HG03139 (cell line): ENCODE results near the gene ZNHIT2.
A peak's percentile ranks its signal among the peaks of the same experiment; 100 is the strongest.
"Not testable (repeated sequence)": the region's sequence is repeated elsewhere in the genome, so short reads cannot be mapped to it uniquely, and the experiment has no call there.

Source experiments
- ATAC-seq: cut with Tn5 transposase; IDR thresholded peaks from one replicate; pipeline ENCODE4 v1.9.1; 2021; ENCODE audit not compliant: unreplicated experiment

ZNHIT2 gene

DNA sequence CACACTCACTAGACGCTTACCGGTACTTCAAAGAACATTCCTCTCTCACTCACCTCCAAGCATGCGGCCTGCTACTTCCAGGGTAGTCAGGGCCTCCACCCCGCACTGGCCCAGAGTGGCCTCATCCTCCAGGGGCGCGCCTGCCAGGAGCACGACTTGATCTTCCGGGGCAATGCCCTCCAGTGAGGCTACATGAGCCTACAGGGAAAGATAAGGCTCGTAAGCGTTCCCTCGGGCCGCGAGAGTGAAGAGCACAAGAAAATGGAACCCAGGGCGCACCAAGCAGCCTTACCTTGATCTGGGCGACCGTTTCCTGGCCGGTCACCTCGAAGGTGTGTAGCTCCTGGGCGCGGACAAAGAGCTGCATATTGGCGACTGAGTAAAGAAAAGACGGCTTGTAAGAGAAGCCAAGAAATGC, 4.0 kb upstream of the ZNHIT2 start:
- no peak for ATAC-seq

DNA sequence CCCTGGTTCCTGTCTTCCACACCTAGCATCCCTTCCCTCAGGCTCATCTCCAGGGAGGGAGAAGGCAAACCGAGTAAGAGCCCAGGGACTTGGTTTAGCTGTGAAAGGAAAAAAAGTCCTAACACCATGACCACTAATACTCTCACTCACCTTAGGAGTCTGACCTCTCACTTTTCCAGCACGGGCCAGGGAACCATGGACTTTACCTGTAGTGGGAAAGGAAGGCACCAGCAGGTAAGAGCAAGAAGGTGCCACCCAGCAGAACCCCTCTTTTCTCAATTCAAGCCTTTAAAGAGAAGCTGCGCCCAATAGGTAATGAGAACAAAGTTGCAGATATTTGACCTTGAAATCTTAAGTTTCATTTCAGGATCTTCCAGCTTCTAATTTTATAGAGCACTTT, 3.3 kb upstream of the ZNHIT2 start:
- ATAC-seq, result no peak

DNA sequence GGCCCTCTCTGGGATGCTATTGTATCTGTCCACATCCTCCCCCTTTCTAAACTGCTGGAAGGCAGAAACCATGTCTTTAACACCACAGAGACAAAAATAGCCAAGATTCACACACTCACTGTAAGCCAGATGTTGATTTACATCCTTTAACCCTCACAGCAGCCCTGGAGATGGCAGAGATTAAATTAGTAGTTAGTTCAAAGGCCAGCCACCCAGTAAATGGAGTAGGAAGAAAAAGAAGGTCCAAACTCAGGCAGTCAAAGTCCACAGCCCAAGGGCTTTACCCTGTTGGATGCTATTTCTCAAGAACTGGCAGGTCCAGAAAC, 2.1 kb upstream of the ZNHIT2 start:
- no peak for ATAC-seq

- ATAC-seq, result not testable (repeated sequence)
Observed at GRCh38 chr11:65118891-65119669, 1.6 kb upstream of the ZNHIT2 start.

GRCh38 chr11:65118097-65118837, 766 bp upstream of the ZNHIT2 start:
- no peak for ATAC-seq

DNA sequence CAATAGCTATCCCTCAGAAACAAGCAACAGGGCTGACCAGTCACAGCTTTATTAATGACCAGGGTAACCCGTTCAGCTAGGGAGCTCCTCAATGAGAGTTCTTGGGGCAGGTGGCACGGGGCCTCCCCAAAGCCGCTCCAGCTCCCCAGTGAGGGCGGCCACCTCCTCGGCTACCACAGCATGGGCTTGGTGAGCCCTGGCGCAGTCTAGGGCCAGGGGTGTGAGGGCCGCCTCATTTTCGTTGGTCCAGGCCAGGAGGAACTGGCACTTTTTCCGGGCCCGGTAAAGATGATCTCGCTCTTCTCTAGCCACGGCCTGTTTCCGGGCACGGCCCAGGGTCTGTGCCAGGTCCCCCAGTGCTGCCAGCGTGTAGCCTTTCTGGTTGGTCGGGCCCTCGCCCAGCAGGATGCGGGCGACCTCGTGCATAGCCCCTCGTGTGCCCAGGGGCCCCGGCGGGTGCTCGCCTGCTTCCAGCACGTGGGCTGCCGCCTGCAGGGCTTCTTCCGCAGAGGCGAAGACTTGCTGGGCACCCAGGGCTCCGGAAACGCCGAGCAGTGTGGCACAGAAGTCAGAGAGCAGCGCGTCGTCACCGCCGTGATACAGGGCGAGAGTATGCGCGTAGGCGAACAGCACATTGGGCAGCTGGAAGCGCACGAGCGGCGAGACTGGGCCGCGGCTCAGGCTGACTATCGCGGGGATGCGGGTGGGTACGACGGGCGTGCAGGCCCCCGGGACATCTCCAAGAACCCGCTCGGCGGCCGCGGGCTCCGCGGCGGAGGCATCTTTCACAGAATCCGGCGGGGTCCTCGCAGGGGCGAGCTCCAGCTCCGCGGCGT, 913 bp downstream of the ZNHIT2 start:
- no peak for ATAC-seq

DNA sequence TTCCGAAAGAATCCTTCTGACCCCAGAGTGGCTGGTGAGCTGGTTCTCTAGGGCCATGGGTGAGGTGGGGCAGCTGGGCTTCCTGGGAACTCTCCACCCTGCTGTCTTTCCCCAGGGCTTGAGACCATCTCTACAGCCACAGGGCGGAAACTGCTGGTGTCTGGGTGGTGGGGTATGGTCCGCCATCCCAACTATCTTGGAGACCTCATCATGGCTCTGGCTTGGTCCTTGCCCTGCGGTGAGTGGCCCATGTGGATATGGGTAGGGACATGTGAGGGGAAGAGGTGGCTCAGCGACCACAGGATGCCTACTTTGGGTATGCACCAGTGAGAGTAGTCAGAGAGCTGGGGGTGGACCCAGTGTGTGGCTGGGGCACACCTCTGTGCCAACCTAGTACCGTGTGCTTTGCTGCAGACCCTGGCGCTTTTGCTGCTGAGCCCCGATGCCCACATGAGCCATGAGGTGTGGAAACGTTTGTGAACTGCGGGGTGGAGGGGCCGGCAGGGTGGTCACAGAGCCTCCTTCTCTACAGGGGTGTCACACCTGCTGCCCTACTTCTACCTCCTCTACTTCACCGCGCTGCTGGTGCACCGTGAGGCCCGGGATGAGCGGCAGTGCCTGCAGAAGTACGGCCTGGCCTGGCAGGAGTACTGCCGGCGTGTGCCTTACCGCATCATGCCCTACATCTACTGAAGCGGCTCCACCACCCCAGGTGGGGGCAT, 2.0 kb downstream of the ZNHIT2 start:
- no peak for ATAC-seq

GRCh38 chr11:65114538-65115171, 2.8 kb downstream of the ZNHIT2 start:
- ATAC-seq, result no peak

DNA sequence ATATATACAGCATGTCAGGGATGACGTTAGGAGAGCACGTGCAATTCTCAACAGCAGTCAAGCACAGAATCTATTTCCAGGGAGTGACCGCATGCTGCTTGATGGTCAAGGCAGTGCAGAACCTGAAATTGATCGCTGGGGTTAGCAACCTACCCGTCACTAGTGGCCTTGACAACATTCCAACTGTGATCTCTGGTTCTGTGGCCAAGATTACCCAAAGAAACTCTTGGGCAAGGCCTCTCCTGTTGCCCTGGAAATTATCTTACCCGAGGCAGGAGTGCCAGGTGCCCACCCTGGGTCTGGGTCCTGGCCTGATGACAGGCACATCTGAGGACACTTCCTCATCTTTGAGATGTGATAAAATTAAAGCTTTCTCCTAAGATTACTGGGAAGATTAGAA, 3.7 kb downstream of the ZNHIT2 start:
- ATAC-seq, result no peak

GRCh38 chr11:65113361-65113756, 4.1 kb downstream of the ZNHIT2 start:
- ATAC-seq, result no peak

DNA sequence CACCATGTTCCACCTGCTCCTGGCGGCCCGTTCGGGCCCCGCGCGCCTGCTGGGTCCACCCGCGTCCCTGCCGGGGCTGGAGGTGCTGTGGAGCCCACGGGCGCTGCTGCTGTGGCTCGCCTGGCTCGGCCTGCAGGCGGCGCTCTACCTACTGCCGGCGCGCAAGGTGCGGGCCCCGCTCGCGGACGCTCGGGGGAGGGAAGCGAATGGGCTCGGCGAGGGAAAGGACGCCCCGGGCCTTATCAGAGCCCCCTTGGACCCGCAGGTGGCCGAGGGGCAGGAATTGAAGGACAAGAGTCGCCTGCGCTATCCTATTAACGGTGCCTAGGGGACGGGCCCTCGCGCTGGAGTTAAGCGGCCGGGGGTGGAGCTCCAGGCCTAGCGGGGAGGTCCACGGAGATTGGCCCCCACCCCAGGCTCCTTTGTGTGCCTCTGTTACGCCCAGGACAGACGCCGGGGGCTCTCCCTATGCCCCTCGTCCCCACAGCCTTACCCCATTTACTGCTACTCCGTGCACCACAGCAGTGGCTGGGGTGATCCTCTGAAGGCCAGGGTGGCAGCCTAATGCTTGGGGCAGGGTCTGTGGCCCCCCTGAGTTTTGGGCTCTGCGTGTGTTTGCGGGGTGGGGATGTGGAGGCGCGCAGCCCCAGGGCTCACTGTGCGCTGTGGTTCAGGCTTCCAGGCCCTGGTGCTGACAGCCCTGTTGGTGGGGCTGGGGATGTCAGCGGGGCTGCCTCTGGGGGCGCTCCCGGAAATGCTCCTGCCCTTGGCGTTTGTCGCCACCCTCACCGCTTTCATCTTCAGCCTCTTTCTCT, 4.7 kb downstream of the ZNHIT2 start:
- no peak for ATAC-seq

DNA sequence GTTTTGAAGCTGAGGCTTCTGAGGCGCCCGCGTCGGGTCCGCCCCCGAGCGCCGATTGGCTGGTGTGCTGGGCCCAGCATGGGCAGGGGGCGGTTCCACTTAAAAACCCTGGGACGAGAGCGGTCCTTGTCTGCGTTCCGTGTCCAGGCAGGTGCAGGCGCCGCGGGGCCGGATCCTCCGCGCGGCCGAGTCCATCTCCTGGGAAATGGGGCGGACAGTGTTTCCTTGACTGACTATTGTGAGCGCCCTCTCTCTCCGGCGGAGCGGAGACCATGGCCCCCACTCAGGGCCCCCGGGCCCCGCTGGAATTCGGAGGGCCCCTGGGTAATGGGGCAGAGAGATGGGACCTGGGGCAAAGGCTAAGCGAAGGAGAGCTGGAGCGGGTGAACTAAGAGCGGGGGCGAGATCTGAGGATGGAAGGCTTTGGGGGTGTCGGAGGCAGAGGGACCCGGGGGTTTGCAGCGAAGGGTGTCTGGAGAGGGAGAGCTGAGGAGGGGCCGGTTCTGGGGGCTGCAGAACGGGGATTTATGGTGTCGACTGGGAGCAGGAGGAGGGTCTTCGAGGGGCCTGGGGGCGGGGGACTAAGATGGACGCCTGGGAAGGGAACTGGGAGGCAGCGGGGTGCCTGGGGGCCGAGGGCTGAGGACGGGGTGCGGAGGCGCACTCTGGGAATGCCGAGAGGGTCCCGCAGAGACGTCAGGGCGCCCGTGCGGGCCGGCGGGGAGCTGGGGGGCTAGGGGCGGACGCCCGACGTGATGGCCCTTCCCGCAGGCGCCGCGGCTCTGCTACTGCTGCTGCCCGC, 5.6 kb downstream of the ZNHIT2 start, which contains the start of gene TM7SF2:
TM7SF2 (plus strand) TSS at position 129 of the 802 bp plus-strand sequence; CDS start at position 273, 144 bp downstream.
- peak; percentile 53 for ATAC-seq

DNA sequence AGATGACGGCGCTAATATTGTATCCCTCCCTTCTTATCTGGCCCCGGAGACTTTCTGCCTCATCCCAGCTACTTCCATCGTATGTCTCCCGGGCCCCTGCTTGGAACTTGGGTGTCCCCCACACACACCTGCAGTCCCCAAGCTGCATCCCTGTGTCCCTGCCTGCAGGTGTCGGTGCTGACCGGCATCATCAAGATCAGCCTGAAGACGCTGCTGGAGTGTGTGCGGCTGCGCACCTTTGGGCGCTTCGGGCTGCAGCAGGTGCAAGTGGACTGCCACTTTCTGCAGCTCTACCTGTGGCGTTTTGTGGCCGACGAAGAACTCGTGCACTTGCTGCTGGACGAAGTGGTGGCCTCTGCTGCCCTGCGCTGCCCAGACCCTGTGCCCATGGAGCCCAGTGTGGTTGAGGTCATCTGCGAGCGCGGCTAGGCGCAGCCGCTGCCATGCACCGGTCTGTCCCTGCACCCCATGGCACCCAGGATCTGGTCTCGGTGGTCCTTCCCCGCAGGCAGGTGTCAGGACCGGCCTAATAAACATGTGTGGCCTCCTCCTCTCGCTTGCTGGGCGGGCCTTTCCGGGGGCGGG, 6.2 kb downstream of the ZNHIT2 start:
- no peak for ATAC-seq

- no peak for ATAC-seq
Observed at GRCh38 chr11:65110354-65110861, 7.1 kb downstream of the ZNHIT2 start.

GRCh38 chr11:65109231-65110198, 8.0 kb downstream of the ZNHIT2 start:
- ATAC-seq, result no peak

- ATAC-seq, result no peak
Observed at GRCh38 chr11:65108469-65109123, 8.9 kb downstream of the ZNHIT2 start.
